ENCODE measurements around the gene AS3MT. TPM values are rescaled to one million over a fixed set of nuclear protein-coding genes. Genes with fewer than 3 reads are reported as not detected.
"Not testable (repeated sequence)": the region's sequence is repeated elsewhere in the genome, so short reads cannot be mapped to it uniquely, and the experiment has no call there.

Gene AS3MT
- total RNA-seq, result 10 to 100 TPM in 1 of 4 donors, 1 to 10 TPM in 3; 5.1 to 13.1 (median 8.9) TPM

DNA sequence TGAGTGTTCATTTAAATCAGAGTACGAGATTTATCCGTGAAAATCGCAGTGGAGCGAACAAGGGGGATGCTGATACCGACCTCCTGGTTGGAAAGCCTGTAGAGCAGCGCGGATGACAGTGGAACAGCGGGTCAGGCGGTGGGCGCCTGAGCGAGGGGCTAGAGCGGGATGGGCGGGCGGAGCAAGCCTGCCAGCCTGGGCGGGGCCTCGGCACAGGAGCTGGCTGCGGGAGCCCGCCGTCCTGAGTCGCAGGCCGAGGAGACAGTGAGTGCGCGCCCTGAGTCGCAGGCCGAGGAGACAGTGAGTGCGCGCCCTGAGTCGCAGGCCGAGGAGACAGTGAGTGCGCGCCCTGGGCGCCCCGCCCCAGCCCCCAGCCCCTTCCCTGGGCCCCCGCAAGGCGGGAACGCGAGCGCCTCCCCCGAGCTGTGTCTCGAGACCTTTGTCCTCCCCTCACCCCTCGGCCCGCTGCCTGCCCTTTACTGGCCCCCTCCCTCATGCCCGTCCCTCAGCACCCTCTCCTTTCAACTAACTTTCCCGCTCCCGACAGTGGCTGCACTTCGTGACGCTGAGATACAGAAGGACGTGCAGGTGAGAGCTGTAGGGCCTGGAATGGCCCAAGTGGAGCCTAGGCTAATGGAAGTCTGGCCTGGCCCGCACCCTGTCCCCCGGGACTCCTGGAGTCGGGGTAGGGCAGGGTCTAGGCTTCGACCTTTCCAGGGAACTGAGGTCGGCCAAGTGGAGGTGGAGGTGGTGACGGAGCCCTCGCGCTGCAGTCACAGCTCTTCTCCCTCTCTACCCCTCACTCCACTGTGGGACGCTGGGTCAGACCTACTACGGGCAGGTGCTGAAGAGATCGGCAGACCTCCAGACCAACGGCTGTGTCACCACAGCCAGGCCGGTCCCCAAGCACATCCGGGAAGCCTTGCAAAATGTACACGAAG is at the start of gene AS3MT:
Gene AS3MT (plus strand): TSS at position 213 of the 941 bp plus-strand sequence. CDS start 123 bp downstream, at position 336.
- Histone ChIP-seq H3K27me3 (no peaks in the 10 kb centered on the region), H3K4me1 (peaks cover 0 to 15% (median 5%) of the 10 kb centered on the region in 3 donors), H3K36me3 (peaks cover 0 to 24% of the 10 kb centered on the region in 2 donors), H3K9me3 (no peaks in the 10 kb centered on the region), H3K4me3 (peak within 1 kb of the TSS; percentile 50 to 56), H3K27ac (peak within 1 kb of the TSS; percentile 5 to 76 (median 62))
- 3% methylated on average over 18 of the region's 63 CpGs; no CpG with 5 or more reads in 1 of the 2 donors for WGBS, 2 donors (ENCODE audit: low coverage in 1 of 2)
- peak in 1 of 2 donors; percentile 27 for TF ChIP-seq POLR2A (IDR thresholded peaks at IDR 0.05)
- TF ChIP-seq, protein P1, sequence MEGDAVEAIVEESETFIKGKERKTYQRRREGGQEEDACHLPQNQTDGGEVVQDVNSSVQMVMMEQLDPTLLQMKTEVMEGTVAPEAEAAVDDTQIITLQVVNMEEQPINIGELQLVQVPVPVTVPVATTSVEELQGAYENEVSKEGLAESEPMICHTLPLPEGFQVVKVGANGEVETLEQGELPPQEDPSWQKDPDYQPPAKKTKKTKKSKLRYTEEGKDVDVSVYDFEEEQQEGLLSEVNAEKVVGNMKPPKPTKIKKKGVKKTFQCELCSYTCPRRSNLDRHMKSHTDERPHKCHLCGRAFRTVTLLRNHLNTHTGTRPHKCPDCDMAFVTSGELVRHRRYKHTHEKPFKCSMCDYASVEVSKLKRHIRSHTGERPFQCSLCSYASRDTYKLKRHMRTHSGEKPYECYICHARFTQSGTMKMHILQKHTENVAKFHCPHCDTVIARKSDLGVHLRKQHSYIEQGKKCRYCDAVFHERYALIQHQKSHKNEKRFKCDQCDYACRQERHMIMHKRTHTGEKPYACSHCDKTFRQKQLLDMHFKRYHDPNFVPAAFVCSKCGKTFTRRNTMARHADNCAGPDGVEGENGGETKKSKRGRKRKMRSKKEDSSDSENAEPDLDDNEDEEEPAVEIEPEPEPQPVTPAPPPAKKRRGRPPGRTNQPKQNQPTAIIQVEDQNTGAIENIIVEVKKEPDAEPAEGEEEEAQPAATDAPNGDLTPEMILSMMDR (IDR thresholded peaks at IDR 0.05), result no peak
- ATAC-seq, result peak; percentile 89

GRCh38 chr10:102820008-102820407 is 49.3 kb upstream of the AS3MT start:
- H3K27me3 ChIP-seq, H3K4me3 ChIP-seq, ATAC-seq, H3K9me3 ChIP-seq, H3K36me3 ChIP-seq: not testable (repeated sequence)
- WGBS, 2 donors (ENCODE audit: low coverage in 1 of 2), result 96 to 100% methylated on average over 1 to 5 of the region's 5 CpGs
- peaks cover 6 to 34% (median 20%) of the 10 kb centered on the region in 3 donors for H3K4me1 ChIP-seq
- H3K27ac ChIP-seq, result peak overlapping the region in 2 of 4 donors; percentile 31 to 86

GRCh38 chr10:102822222-102822621 is 47.0 kb upstream of the AS3MT start:
- H3K4me3 ChIP-seq, result no peak overlapping the region
- WGBS, 2 donors (ENCODE audit: low coverage in 1 of 2), result 86 to 90% methylated on average over 3 to 6 of the region's 12 CpGs
- ATAC-seq, result no peak
- H3K27ac ChIP-seq, result no peak overlapping the region
- TF ChIP-seq POLR2AphosphoS5 (IDR thresholded peaks at IDR 0.05) (no peak), POLR2A (IDR thresholded peaks at IDR 0.05) (no peak), EP300 (IDR thresholded peaks at IDR 0.05) (no peak)
- TF ChIP-seq, protein P1 (IDR thresholded peaks at IDR 0.05), result no peak
- peaks cover 0 to 11% (median 0%) of the 10 kb centered on the region in 3 donors for H3K4me1 ChIP-seq
- no peaks in the 10 kb centered on the region for H3K9me3 ChIP-seq
- no peaks in the 10 kb centered on the region for H3K27me3 ChIP-seq
- H3K36me3 ChIP-seq, result no peaks in the 10 kb centered on the region

- H3K27ac ChIP-seq, result no peak overlapping the region
- no peaks in the 10 kb centered on the region for H3K9me3 ChIP-seq
- H3K4me1 ChIP-seq, result no peaks in the 10 kb centered on the region
- WGBS, 2 donors (ENCODE audit: low coverage in 1 of 2), result 93% methylated on average over 3 of the region's 4 CpGs; no CpG with 5 or more reads in 1 of the 2 donors
- H3K27me3 ChIP-seq, result no peaks in the 10 kb centered on the region
- TF ChIP-seq POLR2A (IDR thresholded peaks at IDR 0.05), result no peak
- TF ChIP-seq EP300 (IDR thresholded peaks at IDR 0.05), result no peak
- TF ChIP-seq POLR2AphosphoS5 (IDR thresholded peaks at IDR 0.05), result no peak
- TF ChIP-seq, protein P1 (IDR thresholded peaks at IDR 0.05), result no peak
- ATAC-seq, result no peak
- no peak overlapping the region for H3K4me3 ChIP-seq
- no peaks in the 10 kb centered on the region for H3K36me3 ChIP-seq
Measured at GRCh38 chr10:102824664-102825063, 44.6 kb upstream of the AS3MT start.

DNA sequence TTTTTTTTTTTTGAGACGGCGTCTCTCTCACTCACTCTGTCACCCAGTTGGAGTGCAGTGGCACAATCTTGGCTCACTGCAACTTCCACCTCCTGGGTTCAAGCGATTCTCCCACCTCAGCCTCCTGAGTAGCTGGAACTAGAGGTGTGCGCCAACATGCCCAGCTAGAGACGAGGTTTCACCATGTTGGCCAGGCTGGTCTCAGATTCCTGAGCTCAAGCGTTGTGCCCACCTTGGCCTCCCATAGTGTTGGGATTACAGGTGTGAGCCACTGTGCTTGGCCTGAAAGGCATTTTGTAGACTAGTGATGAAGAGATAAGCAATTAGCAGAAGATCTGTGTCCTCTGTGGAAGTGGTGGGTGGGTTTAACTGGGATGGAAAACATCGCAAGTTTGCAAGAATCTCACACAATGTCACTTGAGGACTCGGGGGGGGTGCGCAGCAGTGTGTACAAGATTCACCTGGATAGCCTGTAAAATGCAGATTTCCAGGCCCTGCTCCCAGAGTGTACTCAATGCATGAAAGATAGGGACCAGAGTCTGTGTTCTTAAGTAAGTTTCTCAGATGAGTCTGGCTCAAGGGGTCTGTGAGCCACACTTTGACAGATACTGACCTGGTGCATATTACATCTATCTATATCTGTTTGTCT is 43.0 kb upstream of the AS3MT start:
- Histone ChIP-seq H3K9me3 (no peaks in the 10 kb centered on the region), H3K27me3 (no peaks in the 10 kb centered on the region), H3K27ac (no peak overlapping the region), H3K4me3 (no peak overlapping the region), H3K4me1 (no peaks in the 10 kb centered on the region), H3K36me3 (no peaks in the 10 kb centered on the region)
- WGBS, 2 donors (ENCODE audit: low coverage in 1 of 2), result 73 to 97% methylated on average over 3 to 5 of the region's 9 CpGs
- ATAC-seq, result no peak
- TF ChIP-seq, protein P1 (IDR thresholded peaks at IDR 0.05), result no peak
- TF ChIP-seq EP300 (IDR thresholded peaks at IDR 0.05), result no peak
- no peak for TF ChIP-seq POLR2AphosphoS5 (IDR thresholded peaks at IDR 0.05)
- no peak for TF ChIP-seq POLR2A (IDR thresholded peaks at IDR 0.05)

Data from gastroesophageal sphincter (tissue), 4 donors.